GM19467 (cell line): Measurements from ENCODE around the gene EGFR.

Experiments
- ATAC-seq: cut with Tn5 transposase; IDR thresholded peaks from one replicate; pipeline ENCODE4 v1.9.1; 2021; ENCODE audit warnings: mild to moderate bottlenecking, moderate library complexity; ENCODE audit not compliant: unreplicated experiment

The EGFR gene

GRCh38 chr7:55099821-55100543 is 81.2 kb downstream of the EGFR start:
- ATAC-seq: no peak

DNA sequence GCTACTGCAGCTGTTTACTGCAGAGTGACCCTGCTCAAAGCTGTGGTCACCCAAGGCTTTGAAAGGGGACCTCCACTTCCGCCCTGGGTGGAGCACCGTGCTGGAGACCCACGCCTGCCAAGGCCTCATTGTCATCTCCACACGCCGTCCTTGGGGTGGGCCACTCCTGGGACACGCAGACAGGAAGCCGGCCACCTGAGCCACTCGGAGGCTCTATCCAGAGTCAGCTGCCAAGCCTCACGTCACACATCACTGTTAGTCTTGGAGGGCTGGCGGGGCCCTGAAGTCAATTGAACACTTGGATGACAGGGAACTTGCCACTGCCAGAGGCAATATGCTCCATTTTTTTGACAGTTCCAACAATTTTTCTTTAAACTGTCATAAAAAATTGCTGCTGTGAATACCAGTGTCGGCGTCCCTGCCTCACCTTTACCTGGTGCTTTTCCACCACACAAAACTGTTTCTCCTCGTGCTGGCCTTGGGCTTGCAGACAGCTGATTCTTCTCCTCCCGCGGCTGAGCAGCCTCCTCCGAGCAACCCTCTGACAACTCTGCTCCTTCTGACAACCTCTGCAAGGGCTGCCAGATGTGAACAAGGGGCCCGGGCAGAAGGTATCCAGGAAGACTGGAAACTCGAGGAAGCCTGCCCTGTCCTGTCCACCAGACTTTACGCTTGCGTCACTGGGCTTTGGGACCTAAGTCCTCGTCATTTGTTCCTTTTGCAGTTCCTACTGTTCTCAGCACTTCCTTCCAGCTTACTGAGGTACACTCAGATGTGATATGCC is 81.9 kb downstream of the EGFR start:
- no peak for ATAC-seq

DNA sequence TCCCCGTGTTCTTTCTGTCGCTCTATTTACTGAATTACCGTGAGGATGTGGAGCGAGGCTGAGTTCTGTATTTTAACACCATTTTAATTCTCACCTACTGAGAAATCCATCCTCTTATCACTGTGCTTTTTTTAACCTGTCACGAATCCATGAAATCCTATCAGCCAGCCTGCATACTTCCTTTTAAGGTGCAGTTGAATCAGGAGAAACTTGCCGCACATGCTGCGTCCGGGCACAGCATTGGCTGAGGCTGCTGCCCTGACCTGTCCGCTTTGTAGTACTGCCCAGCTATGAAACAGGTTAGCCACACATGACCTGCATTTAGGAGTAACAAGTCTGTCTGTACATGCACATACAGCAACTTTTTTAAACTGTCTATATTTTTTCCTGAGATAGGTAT is 82.5 kb downstream of the EGFR start:
- ATAC-seq: no peak

GRCh38 chr7:55104123-55104522 is 85.3 kb downstream of the EGFR start:
- no peak for ATAC-seq

DNA sequence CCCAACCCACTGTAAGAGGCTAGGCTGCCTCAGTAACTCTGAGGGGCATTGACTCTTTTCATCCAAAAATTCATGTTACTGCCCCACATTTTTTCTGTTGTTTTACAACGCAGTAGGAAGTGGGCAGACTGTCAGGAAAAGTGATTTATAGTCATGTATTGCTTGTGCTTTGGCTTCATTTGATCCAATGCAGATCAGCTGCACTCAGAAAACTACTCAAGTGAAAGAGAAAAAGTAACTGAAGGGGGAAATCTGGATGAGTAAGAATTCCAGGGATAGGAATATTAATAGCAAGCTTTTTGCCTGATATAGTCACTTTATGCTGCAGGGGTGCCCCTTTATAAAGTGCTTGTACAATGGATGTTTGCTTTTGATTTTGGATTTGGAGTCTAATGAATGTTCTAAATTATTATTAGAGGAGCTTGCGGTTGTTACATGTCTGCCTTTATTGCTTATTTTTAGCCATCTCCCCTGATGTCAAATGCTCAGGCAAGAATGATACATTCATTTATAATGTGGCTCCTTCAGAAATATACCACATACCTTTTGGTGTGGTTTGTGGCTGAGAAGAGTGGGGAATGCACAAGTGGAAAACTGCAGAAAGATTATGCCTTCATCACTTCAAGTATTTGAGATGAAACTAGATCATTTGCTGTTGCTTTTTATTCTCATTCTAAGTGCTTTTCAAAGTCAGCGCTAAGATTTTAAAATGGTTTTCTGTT is 86.1 kb downstream of the EGFR start:
- ATAC-seq: no peak

DNA sequence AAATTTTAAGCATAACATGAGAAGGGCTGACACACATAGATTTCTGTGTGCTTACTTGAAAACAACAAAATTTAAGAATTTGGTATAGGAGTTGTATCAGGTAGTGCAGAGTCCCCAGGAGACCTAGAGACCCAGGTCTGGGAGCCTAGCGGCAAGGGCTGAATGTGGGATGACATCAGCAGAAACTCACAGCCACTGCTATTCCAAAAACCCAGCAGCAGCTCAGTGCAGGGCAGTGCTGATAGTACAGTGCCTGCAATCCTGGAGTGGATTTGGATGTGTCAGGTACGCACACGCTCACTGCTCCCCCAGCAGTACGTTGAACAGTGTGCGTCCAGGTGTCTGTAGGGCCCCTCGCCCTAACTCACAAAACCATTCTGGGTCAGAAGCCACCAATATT is 87.1 kb downstream of the EGFR start:
- no peak for ATAC-seq

GRCh38 chr7:55107946-55108345 is 89.1 kb downstream of the EGFR start:
- ATAC-seq: no peak

DNA sequence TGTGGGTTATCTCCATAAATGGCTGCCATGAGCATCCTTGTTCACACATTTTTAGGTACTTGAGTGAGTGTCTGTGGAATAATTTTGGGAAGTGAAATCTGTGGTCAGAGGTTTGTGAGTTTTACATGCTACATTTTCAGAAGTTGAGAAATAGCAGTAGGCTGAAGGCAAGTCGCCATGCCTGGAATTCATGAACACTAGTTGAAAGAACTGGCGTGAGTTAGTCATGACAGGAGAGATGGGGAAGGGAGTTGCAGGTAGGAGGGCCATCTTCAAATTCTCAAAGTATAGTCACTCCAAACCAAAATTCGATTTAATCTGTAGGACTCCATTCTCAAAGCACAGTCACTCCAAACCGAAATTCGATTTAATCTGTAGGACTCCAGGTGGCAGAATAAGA is 89.6 kb downstream of the EGFR start:
- no peak for ATAC-seq

- ATAC-seq: no peak
Measured at GRCh38 chr7:55108818-55109217, 90.0 kb downstream of the EGFR start.

GRCh38 chr7:55109404-55110167 is 90.8 kb downstream of the EGFR start:
- no peak for ATAC-seq

- no peak for ATAC-seq
Measured at GRCh38 chr7:55110282-55110992, 91.6 kb downstream of the EGFR start.

DNA sequence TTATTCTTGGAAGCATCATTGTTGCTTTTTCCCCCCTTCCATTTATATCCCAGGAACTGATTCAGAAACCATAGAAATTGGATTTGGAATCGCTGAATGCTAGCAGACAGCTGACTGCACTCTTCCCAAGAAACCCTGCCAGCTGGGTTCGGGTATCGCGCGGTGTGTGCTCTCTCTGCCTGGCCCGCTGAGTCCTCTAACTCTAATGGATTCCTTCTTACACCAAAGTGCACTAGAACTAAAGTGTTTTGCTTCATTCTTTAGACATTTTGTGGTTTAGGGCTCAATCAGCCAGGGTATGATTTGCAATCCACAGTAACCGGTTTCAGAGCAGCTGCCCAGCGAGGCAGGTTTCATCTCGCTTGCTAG is 92.2 kb downstream of the EGFR start:
- no peak for ATAC-seq

GRCh38 chr7:55112056-55112455 is 93.2 kb downstream of the EGFR start:
- ATAC-seq: no peak

GRCh38 chr7:55113760-55114540 is 95.1 kb downstream of the EGFR start:
- ATAC-seq: no peak

DNA sequence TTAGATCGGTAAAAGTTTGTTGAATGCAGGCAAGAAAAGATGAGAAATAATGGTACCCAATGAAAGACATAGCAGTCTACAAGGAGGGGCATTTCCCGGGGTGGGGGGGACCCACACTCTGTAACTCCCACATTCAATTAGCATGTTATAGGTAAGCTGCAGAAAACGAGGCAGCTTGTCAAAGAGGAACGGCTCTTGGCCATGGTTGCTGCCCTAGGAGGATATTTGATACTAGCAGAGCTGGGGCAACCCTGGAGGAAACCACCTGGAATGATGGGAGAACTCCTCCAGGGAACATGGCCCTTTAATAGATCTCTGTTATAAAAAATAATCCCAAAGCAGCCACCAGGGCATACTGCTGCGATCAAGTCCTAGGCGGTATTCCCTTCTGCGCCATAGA is 98.5 kb downstream of the EGFR start:
- no peak for ATAC-seq

- ATAC-seq: no peak
Measured at GRCh38 chr7:55118426-55118825, 99.6 kb downstream of the EGFR start.

DNA sequence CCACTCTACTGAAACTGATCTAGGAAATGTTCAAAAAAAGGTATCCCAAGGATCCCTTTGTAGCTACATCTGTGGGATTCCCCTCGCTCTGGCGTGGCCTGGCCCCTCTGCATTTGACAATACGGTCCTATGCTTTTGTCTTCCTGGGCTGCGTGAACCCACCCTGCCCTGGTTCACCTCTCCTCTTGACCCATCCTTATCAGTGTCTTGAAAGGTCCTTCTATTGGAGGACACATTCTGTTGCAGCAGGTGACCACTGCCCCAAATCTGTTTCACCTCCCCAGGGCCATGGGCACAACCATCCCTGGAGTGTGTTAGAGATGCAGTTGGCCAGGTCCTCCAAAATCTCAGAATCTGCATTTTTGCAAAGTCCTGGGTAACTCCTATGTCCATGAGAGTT is 100.8 kb downstream of the EGFR start:
- no peak for ATAC-seq

GRCh38 chr7:55120074-55120473 is 101.3 kb downstream of the EGFR start:
- ATAC-seq: no peak

DNA sequence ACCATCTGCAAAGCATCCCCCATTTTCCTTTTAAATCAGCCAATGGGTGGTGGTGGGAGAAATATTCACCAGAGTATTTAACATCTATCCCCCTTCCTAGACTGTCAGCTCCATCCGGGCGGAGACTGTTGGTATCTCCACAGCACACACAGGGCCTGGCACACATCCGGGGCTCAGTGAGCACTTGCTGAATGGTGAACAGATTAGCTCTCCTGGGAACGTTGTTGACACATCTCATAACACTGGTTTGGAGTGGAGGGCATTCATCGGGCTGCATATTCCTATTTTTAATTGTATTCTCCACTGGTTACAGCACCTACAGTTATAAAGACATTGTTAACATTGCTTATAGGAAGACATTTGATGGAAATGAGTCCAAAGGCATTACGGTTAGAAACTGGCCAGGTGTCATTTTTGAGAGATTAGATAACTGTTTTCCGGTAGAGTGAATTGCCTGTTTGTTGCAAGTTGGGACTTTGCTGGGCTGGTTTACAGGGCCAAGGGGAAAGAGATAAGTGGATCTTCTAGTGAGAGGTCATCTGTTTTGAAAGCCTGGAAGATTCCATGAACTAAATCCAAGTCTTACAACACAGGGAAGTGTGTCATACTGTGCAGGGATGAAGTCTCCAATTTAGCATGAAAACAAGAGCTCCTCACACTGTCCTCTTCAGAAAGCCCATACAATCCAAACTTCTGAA is 101.8 kb downstream of the EGFR start:
- no peak for ATAC-seq
